Loucy (cell line): ENCODE data around the gene SRRM1.

ENCODE experiments used
- H2AFZ ChIP-seq: fragments of 200-600 bp; sonication (generic); 2 replicates; pipeline ENCODE4 v1.6.0; 2016; ENCODE audit warnings: antibody characterized with exemption, mild to moderate bottlenecking, low read length, moderate library complexity
- H3F3A ChIP-seq: fragments of 200-600 bp; 2 replicates; pipeline ENCODE4 v1.6.0; 2016; ENCODE audit warnings: antibody characterized with exemption, low read depth, mild to moderate bottlenecking
- H3K27me3 ChIP-seq: fragments of 200-600 bp; sonication (generic); 2 replicates; pipeline ENCODE4 v1.6.1; 2014; ENCODE audit warnings: low read length, mild to moderate bottlenecking; ENCODE audit not compliant: insufficient read depth, poor library complexity, severe bottlenecking
- H3K36me3 ChIP-seq: fragments of 200-600 bp; sonication (generic); 2 replicates; pipeline ENCODE4 v1.6.1; 2016; ENCODE audit warnings: low read length; ENCODE audit not compliant: insufficient read depth
- H3K4me1 ChIP-seq: fragments of 200-600 bp; sonication (generic); 2 replicates; pipeline ENCODE4 v1.5.1; 2014; ENCODE audit warnings: low read length, mild to moderate bottlenecking; ENCODE audit not compliant: insufficient read depth, poor library complexity, severe bottlenecking
- H3K4me2 ChIP-seq: fragments of 200-600 bp; sonication (generic); 2 replicates; pipeline ENCODE4 v1.6.0; 2014; ENCODE audit warnings: antibody characterized with exemption, low read length, low read depth, mild to moderate bottlenecking; ENCODE audit not compliant: poor library complexity, severe bottlenecking
- H3K4me3 ChIP-seq: fragments of 200-600 bp; sonication (generic); 2 replicates; pipeline ENCODE4 v1.5.1; 2014; ENCODE audit warnings: low read length, mild to moderate bottlenecking, mixed read lengths; ENCODE audit not compliant: poor library complexity, severe bottlenecking
- H3K79me2 ChIP-seq: fragments of 200-600 bp; sonication (generic); 2 replicates; pipeline ENCODE4 v1.6.1; 2014; ENCODE audit warnings: low read length; ENCODE audit not compliant: insufficient read depth
- H3K9ac ChIP-seq: fragments of 200-600 bp; sonication (generic); 2 replicates; pipeline ENCODE4 v1.6.0; 2014; ENCODE audit warnings: mild to moderate bottlenecking, low read depth, low read length, moderate library complexity; ENCODE audit not compliant: poor library complexity, severe bottlenecking
- H3K9me2 ChIP-seq: fragments of 200-600 bp; sonication (generic); replicated peaks from 2 replicates; pipeline ENCODE4 v1.6.1; 2016; ENCODE audit warnings: low read depth, low read length, mixed read lengths
- H3K9me3 ChIP-seq: fragments of 200-600 bp; sonication (generic); 2 replicates; pipeline ENCODE4 v1.6.1; 2014; ENCODE audit warnings: mild to moderate bottlenecking, antibody characterized with exemption, low read length, low read depth; ENCODE audit not compliant: insufficient read depth
- H4K20me1 ChIP-seq: fragments of 200-600 bp; sonication (generic); 2 replicates; pipeline ENCODE4 v1.6.0; 2014; ENCODE audit warnings: antibody characterized with exemption, low read length, mild to moderate bottlenecking; ENCODE audit not compliant: insufficient read depth, poor library complexity, severe bottlenecking
- CTCF ChIP-seq: fragments of 200-600 bp; sonication (generic); conservative IDR thresholded peaks from 2 replicates; pipeline ENCODE4 v1.5.1; 2014; ENCODE audit warnings: mild to moderate bottlenecking, antibody characterized with exemption, low read length
- EZH2phosphoT487 ChIP-seq: fragments of 200-600 bp; IDR thresholded peaks from 2 replicates; pipeline ENCODE4 v1.6.1; 2018; ENCODE audit warnings: antibody characterized with exemption, mild to moderate bottlenecking, moderate library complexity, borderline replicate concordance

Gene SRRM1

GRCh38 chr1:24639094-24639493, 4.0 kb upstream of the SRRM1 start:
- Histone ChIP-seq H3K4me1 (peaks cover 9% of the 10 kb centered on the region), H3K36me3 (no peaks in the 10 kb centered on the region)

DNA sequence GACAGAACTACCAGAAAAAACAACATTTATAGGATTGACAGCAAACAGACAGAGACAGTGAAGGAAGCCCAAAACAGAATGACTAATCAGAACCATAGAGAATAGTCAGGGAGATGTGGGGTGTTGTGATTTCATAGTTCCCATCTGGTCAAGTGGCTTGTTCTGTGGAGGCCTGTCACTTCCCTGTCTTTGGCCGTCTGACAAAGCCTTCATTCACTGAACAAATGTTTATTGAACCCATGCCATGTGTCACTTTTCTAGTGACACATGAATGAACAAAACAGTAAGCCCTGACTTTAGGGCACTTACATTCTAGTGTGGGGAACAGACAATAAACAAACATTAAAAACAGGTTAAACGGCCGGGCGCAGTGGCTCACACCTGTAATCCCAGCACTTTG, 3.2 kb upstream of the SRRM1 start:
- peaks cover 16% of the 10 kb centered on the region for H3K4me1 ChIP-seq
- no peak for TF ChIP-seq CTCF
- TF ChIP-seq EZH2phosphoT487, result no peak

More at GRCh38 chr1:24639094-24639493, 4.0 kb upstream of the SRRM1 start:
- TF ChIP-seq CTCF (no peak), EZH2phosphoT487 (no peak)
- no peak overlapping the region for H2AFZ ChIP-seq
- H3K4me2 ChIP-seq, result no peak overlapping the region
- H4K20me1 ChIP-seq, result peaks cover 9% of the 10 kb centered on the region
- no peak overlapping the region for H3K9ac ChIP-seq
- no peaks in the 10 kb centered on the region for H3K9me3 ChIP-seq
- no peaks in the 10 kb centered on the region for H3F3A ChIP-seq
- H3K9me2 ChIP-seq, result no peaks in the 10 kb centered on the region
- peaks cover 4% of the 10 kb centered on the region for H3K27me3 ChIP-seq
- H3K79me2 ChIP-seq, result peaks cover 18% of the 10 kb centered on the region
- no peak overlapping the region for H3K4me3 ChIP-seq

GRCh38 chr1:24640288-24640687, 2.8 kb upstream of the SRRM1 start:
- no peaks in the 10 kb centered on the region for H3F3A ChIP-seq
- H4K20me1 ChIP-seq, result peaks cover 21% of the 10 kb centered on the region
- no peak overlapping the region for H2AFZ ChIP-seq
- no peak overlapping the region for H3K9ac ChIP-seq
- H3K4me3 ChIP-seq, result no peak overlapping the region
- H3K79me2 ChIP-seq, result peaks cover 30% of the 10 kb centered on the region
- peaks cover 20% of the 10 kb centered on the region for H3K4me1 ChIP-seq
- TF ChIP-seq EZH2phosphoT487 (no peak), CTCF (no peak)
- H3K9me2 ChIP-seq, result no peaks in the 10 kb centered on the region
- no peak overlapping the region for H3K4me2 ChIP-seq
- H3K27me3 ChIP-seq, result peaks cover 4% of the 10 kb centered on the region
- no peaks in the 10 kb centered on the region for H3K9me3 ChIP-seq
- no peaks in the 10 kb centered on the region for H3K36me3 ChIP-seq

More for the DNA sequence above, 3.2 kb upstream of the SRRM1 start:
- H3K9ac ChIP-seq, result no peak overlapping the region
- no peak overlapping the region for H2AFZ ChIP-seq
- peaks cover 17% of the 10 kb centered on the region for H4K20me1 ChIP-seq
- H3K79me2 ChIP-seq, result peaks cover 26% of the 10 kb centered on the region
- no peaks in the 10 kb centered on the region for H3K36me3 ChIP-seq
- no peaks in the 10 kb centered on the region for H3K9me3 ChIP-seq
- H3K27me3 ChIP-seq, result peaks cover 4% of the 10 kb centered on the region
- H3K4me2 ChIP-seq, result no peak overlapping the region
- H3K4me3 ChIP-seq, result no peak overlapping the region
- no peaks in the 10 kb centered on the region for H3F3A ChIP-seq
- H3K9me2 ChIP-seq, result no peaks in the 10 kb centered on the region
